Measurements from ENCODE around the gene PAXIP1. TPM values are rescaled to one million over a fixed set of nuclear protein-coding genes. Genes with fewer than 3 reads are reported as not detected.

PAXIP1 gene
- total RNA-seq, 2 donors from 2014 or later, result 12.0 to 13.0 TPM

DNA sequence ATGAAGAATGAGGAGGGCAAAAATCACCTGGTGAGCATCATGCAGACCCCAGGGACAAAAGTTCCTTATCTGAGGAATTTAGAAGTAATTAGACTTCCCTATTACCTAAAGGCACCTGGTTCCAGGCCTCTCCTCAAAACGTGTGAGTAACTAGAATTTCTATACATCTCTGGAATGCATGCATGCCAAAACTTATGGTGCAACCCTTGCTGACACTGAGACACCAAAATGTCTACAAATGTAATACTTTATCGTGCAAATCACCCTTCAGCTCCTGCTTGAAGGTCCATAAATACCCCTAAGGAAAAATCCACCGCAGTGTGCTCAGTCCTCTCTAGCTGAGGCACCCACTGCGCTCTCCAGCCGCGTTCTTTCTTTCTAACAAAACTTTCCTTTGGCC lies 84.2 kb downstream of the PAXIP1 start:
- Histone ChIP-seq H3K27ac (no peak overlapping the region), H3K36me3 (no peaks in the 10 kb centered on the region), H3K4me1 (ENCODE audit: control insufficient read depth in 1 of 2, low read depth in 2 of 2) (peaks cover 0 to 5% of the 10 kb centered on the region in 2 donors), H3K9me3 (no peaks in the 10 kb centered on the region), H3K27me3 (replicated peaks; ENCODE audit: insufficient read depth) (no peaks in the 10 kb centered on the region), H3K4me3 (no peak overlapping the region)
- no peak for TF ChIP-seq CTCF (IDR thresholded peaks at IDR 0.05)
- ATAC-seq (ENCODE audit: insufficient number of reproducible peaks, low FRiP score, low read depth) (no peak), DNase-seq (ENCODE audit: low spot score) (no peak)

- H3K27ac ChIP-seq, result no peak overlapping the region
- no peak for TF ChIP-seq CTCF (IDR thresholded peaks at IDR 0.05)
- ATAC-seq (ENCODE audit: insufficient number of reproducible peaks, low FRiP score, low read depth) (no peak), DNase-seq (ENCODE audit: low spot score) (no peak)
- H3K4me3 ChIP-seq, result no peak overlapping the region
- peaks cover 0 to 5% of the 10 kb centered on the region in 2 donors for H3K4me1 ChIP-seq (ENCODE audit: control insufficient read depth in 1 of 2, low read depth in 2 of 2)
- H3K27me3 ChIP-seq (replicated peaks; ENCODE audit: insufficient read depth), result no peaks in the 10 kb centered on the region
- no peaks in the 10 kb centered on the region for H3K9me3 ChIP-seq
- H3K36me3 ChIP-seq, result no peaks in the 10 kb centered on the region
These were observed 84.7 kb downstream of the PAXIP1 start for GRCh38 chr7:154918266-154918665.

DNA sequence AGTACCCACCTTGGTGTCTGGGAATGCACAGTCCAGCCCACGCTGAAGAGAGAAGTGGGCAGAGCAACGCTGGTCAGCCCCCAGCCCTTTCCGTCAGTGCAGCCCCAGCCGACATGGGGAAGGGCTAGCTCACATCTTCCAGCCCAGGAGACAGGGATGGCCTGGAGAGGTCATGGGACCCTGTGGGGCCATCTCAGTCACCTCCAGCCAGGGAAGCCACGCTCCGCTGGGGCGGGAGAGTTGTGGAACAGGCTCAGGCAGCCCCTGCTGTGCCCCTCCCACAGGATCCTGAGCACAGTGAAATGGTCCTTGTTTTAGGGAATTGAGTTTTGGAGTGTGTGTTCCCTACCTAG lies 85.1 kb downstream of the PAXIP1 start:
- no peak for ATAC-seq (ENCODE audit: insufficient number of reproducible peaks, low FRiP score, low read depth)
- Histone ChIP-seq H3K27me3 (replicated peaks; ENCODE audit: insufficient read depth) (no peaks in the 10 kb centered on the region), H3K36me3 (no peaks in the 10 kb centered on the region), H3K4me3 (no peak overlapping the region), H3K27ac (no peak overlapping the region), H3K9me3 (no peaks in the 10 kb centered on the region), H3K4me1 (ENCODE audit: control insufficient read depth in 1 of 2, low read depth in 2 of 2) (peaks cover 0 to 5% of the 10 kb centered on the region in 2 donors)
- no peak for TF ChIP-seq CTCF (IDR thresholded peaks at IDR 0.05)
- DNase-seq (ENCODE audit: low spot score), result no peak

GRCh38 chr7:154916856-154917807 lies 85.8 kb downstream of the PAXIP1 start:
- no peak overlapping the region for H3K27ac ChIP-seq
- H3K27me3 ChIP-seq (replicated peaks; ENCODE audit: insufficient read depth), result no peaks in the 10 kb centered on the region
- ATAC-seq (ENCODE audit: insufficient number of reproducible peaks, low FRiP score, low read depth), result no peak
- H3K9me3 ChIP-seq, result no peaks in the 10 kb centered on the region
- H3K4me1 ChIP-seq (ENCODE audit: control insufficient read depth in 1 of 2, low read depth in 2 of 2), result peaks cover 0 to 5% of the 10 kb centered on the region in 2 donors
- DNase-seq (ENCODE audit: low spot score), result no peak
- no peaks in the 10 kb centered on the region for H3K36me3 ChIP-seq
- H3K4me3 ChIP-seq, result no peak overlapping the region
- no peak for TF ChIP-seq CTCF (IDR thresholded peaks at IDR 0.05)

- Histone ChIP-seq H3K9me3 (no peaks in the 10 kb centered on the region), H3K4me3 (no peak overlapping the region), H3K27ac (no peak overlapping the region), H3K27me3 (replicated peaks; ENCODE audit: insufficient read depth) (no peaks in the 10 kb centered on the region), H3K36me3 (no peaks in the 10 kb centered on the region), H3K4me1 (ENCODE audit: control insufficient read depth in 1 of 2, low read depth in 2 of 2) (peaks cover 0 to 5% of the 10 kb centered on the region in 2 donors)
- no peak for ATAC-seq (ENCODE audit: insufficient number of reproducible peaks, low FRiP score, low read depth)
- no peak for DNase-seq (ENCODE audit: low spot score)
- no peak for TF ChIP-seq CTCF (IDR thresholded peaks at IDR 0.05)
These were observed 86.5 kb downstream of the PAXIP1 start for GRCh38 chr7:154916381-154916780.

Data from thoracic aorta (tissue), 2 donors.